Activated CD4-positive, alpha-beta T cell treated with anti-CD3 and anti-CD28 coated beads, Interleukin-2, amount 50 U/mL, for 16 hours (primary cell): ENCODE measurements around the gene RPS15.
"Not testable (repeated sequence)": the region's sequence is repeated elsewhere in the genome, so short reads cannot be mapped to it uniquely, and the experiment has no call there.

Experiments
- DNase-seq: peaks from one replicate; pipeline ENCODE4 v3.0.0-alpha.2; 2020

Gene RPS15

DNA sequence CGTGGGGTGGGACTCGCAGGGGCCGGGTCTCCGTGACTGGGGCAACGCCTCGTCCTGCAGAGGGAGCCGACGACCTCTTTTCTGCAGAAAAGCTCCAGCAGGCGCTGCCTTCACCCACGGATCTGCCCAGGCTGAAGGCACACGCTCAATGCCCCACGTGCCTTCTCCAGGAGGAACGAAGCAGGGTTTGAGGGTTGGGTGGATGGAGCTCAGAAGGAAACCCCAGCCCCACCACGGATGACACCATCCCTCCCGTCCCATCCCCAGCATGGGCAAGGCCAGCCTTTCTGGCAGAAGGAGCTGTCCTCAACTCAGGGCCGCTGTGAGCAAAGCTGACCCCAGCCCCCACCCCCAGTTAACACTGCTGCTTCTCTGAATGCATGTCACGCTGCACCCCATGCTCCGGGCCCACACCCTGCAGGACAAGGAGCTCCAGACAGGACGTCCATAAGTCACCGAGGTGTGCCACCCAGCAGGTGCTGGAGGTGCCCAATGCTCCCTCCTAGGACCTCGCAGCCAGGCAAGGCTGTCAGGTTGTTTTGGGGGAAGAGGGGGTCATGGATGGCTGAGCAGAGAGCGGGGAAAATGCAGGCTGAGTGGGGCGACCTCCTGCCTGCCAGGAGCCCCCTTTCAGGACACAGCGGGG, 33.4 kb downstream of the RPS15 start:
- no peak for DNase-seq

DNA sequence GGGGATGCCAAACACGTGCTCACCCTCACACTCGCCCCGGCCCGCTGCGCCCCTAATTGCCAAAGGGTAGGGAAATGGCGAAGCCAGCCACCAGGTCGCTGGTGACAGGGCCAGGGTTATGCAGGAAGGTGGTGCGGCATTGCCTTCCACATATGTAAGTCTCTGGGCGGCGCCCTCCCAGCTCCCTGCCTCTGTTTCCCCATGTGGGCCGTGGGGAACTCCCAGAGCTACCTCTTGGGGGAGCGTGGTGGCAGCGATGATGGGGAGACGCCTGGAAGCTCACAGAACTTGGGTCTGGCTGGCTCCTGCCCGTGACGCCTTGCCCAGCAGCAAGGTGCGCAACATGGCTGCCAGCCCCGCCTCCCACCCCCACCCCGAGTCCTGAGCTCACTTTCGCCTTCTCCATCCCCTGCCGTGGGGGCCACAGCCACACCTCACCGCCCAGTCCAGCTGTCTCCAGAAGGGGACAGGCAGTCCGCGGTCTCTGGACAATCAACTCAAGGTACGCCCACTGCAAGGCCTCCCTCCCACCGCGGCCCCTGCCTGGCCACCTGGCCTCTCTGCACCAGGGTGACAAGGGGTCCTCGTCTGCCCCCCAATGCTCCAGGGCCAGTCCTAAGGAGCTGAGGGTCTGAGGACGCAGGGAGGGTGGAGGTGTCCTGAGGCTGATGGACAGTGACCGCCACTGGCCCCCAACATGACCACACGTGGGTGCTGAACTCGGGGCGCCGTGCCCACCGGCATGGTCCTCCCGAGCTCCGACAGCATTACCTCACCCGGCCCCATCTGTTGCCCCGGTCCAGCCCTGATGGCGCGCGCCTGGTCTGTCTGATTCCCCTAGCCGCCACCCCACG, 34.3 kb downstream of the RPS15 start:
- no peak for DNase-seq

DNA sequence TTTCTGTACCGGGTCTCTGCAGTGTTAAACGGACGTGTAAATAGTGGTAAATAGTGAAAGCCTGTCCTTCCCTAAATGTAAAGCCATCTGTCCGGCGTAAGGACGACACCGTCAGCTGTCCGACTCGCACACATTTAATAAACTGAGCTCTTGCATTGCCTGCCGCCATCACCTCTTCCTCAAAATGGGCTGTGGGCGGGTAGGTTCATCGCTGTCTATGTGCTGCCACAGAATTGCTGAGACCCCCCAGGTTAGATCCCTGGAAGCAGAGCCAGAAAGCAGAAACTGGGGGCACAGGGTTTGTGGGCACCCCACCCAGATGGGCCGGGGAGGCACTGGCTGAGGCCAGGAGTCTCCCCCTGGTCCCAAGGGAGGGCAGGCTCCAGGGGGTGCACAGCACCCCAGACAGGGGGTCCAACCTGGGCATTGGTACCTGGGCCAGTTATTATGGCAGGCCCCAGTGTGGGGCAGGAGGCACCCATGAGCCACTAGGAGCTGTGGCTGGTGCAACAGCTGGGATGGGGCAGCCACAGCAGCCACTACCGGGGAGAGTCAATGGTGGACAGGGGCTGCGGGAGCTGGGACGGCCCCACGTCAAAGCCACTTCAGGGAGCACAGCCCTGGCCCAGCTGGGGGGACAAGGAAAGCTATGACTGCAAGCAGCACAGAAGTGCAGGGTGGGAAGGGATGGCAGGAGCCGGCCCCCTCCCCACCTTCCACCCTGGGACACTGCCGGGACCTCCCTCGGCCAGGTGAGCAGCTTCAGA, 35.1 kb downstream of the RPS15 start:
- DNase-seq, result no peak

DNA sequence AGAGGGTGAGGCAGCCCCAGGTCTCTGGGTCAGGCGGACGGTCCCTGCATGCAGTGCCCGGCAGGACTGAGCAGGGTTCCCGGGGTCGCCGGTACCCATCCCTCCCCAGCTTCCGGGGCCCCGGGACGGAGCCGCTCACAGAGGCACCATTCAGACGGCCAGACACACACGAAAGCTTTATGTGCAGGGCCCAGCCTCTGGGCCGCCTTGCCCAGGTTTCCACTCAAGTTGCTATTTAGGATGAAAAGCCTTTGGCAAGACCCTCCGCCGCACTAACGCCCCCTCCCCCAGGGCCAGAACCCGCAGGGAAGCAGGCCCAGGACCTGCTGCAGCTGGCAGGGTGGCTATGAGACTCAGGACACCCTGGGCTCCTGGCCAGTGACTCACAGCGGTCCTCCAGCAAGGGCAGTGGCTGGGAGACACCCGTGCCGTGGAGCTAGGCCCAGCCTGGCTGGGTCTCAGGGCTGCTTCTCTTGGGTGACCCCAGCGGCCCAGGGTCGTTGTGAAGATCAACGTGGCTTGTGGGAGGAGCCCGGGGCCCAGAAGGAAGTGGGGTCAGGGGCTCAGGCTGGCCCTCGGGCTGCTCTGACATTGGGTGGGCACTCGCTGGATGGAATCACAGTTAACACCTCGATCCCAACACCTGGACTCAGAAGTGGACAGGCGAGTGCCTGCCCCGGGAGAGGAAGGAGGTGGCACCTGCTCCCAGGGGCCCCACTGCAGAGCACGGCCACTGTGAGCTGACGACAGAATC, 36.0 kb downstream of the RPS15 start:
- DNase-seq, result no peak

DNA sequence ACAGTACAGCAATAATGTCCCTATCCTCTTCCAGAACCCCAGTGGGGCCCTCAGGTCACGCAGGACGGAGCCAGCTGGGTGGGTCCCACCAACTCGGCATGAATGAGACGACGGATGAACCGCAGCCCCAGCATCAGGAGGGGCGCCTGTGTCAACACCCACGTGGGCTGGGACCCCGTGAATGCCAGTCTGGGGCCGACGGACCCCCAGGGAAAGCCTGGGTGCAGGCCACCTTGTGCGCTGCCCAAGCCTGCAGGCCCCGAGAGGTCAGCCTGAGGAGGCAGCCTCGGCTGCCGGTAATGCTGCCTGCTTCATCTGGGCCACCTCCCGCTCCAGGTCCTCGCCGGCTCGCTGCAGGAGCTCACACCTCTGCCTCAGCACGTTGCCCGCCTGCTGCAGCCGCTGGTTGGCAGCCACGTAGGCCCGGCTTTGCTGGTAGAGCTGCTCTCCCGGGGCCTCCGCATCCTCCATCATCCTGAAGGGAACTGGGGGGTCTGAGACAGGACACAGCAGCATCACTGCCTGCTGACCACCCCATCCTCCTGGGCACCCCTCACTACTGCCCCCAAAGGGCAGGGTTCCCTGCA, 36.7 kb downstream of the RPS15 start:
- DNase-seq, result no peak

DNA sequence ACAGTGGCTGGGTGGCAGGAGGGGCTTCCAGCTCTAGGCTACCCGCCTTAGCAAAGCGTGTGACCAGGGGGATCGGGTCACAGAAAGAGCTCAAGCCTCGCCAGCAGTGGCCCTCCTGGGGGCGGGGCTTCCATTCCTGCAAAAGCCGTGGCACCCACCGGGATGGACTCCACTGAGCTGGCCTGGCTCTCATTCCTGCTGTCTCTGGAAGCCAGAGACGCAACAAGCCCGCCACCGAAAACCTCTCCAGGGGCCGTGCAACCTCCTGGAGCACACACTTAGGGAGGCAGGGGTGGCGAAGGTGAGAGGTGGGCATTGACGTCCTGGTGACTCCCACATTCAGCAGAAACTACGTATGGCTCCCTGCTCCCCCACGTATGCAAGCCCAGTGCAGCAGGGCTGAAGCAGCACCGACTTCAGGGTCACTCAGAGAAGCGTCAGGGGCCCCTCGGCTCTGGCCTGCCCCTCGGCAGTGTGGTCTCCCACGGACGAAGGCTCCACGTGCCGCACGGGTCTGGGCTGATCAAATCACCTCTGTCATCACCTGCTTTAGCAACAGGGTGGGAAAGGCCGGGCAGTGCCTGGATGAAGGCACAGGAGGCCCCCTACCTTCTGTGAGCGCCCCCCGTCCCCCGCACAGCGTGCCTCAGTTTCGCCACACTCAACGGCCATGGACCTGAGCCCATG, 37.7 kb downstream of the RPS15 start:
- DNase-seq, result no peak

DNA sequence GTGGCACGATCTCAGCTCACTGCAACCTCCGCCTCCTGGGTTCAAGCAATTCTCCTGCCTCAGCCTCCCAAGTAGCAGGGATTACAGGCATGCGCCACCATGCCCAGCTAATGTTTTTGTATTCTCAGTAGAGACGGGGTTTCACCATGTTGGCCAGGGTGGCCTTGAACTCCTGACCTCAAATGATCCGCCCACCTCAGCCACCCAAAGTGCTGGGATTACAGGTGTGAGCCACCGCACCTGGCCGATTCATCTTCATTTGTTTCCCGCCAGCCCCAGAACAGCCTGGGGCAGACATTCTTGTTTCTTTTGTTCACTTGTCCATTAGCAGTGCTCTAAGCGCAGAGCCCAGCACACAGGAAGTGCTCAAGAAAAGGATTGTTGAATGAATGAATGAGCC, 38.9 kb downstream of the RPS15 start:
- DNase-seq, result not testable (repeated sequence)

DNA sequence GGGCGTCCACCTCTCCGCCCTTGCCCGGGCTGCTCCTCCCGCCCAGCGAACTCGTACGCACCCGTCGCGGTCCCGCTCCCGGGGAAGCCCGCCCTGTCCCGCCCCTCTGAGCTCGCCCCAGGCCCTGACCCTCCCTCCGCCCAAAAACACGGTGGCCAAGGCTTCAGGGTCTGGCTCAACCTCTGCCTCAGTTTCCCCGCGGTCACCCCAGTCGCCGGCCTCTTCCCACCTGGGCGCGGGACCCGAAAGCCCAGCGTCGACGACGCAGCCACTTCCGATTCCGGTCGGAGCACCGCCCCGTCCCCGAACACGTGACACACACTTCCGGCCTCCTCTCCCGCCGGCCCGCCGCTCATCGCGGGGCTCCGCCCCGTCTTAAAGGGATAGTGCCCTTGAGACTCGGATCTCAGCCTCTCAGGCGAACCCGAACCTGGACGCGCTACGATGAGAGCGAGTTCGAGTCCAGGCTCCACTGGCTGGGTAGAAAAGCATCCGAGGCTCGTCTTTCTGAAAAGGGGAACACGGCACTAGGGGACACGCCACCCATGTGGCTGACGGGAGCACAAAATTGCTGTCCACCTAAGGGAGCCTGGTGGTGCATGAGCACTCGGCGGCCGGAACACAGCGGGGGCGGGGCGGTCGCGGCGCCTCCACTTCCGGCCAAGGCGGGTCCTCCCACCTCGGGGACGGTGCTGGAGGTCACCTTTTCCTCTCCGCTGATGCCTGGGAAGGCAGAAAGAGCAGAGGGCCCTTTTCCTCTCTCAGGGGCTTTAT, 40.9 kb downstream of the RPS15 start, which contains the start of gene C19orf25:
C19orf25 (minus strand) TSS at position 282 of the 774 bp plus-strand sequence. CDS start 312 bp downstream, outside the sequence.
- DNase-seq, result peak; percentile 97

DNA sequence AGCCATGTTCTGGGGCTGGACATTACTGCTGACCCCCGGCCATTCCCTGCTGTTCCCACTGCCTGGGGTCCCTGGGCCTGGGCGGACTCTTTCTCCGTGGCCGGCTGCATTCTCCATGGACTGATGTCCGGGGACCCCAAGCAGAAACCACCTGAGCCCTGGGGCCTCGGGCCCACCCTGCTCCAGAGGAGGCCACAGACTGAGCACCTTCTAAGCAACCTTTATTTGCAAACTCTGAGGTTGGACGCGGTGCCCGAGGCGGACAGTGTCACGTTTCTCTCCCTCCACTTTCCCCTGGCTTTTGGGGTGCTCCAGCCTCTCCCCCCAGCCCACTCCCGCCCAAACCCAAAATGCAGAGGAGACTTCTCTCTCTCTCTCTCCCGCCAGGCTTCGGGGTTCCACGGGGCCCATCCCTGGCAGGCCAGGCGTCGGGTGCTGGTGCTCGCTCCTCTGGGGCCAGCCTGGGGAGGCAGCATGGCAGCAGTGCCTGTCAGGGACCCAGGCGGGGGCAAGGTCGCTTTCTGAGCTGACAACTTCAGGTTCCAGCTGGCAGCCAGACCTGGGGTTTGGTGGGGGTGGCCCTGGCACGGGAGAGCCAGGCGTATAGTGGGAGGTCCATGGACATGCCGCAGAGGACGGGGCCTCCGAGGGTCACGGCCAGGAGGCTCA, 43.2 kb downstream of the RPS15 start:
- DNase-seq, result no peak

DNA sequence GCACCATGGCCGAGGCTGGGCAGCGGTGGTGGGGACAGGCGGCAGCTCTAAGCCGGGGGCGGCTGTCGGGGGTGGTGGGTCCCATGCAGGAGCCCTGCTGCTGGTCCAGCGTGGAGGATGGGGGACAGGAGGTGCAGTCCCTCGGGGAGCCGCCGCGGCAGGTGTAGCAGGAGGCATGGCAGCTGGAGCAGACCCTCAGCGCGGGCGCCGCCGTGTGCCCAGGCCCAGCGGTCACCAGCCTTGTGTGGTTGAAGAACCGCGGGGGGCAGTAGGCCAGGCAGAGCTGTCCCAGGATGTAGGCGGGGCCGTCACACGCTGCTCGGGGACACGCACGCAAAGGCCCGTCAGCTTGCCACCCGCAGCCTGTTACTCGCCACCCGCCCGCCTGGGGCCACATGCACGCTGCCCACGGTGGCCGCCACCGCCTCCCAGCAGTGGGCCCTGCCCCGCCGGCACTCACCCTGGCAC, 43.7 kb downstream of the RPS15 start:
- no peak for DNase-seq

DNA sequence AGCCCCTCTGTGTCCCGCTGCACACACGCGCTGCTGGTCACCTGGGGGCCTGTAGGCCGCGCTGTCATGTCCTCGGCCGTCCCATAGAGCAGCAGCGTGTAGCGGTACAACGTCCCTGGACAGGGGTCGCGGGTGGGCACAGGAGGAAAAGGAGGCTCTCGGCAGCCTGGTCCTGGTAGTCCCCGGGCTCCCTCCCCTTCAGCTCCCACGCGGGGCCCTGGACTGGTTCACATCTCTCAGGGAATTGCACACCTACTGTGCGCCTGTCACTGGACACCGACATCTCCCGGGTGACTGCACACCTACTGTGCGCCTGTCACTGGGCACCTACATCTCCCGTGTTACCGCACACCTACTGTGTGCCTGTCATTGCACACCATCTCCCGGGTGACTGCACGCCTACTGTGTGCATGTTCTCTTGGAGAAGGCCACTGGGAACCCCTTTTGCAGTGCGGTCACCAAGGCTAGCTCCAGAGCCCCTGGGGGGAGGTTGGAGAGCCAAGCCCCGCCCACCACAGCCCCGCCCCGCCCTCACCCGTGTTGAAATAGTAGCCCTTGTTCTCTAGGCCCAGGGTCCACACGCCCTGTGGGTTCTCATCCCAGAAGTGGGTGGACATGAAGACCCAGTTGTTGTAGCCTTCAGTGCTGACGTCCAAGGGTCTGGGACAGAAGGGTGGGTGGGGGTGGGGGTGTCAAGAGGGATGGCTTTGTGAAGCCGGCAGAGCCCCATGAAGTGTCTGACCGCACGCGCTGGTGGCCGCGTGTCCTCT, 44.4 kb downstream of the RPS15 start:
- DNase-seq, result no peak

DNA sequence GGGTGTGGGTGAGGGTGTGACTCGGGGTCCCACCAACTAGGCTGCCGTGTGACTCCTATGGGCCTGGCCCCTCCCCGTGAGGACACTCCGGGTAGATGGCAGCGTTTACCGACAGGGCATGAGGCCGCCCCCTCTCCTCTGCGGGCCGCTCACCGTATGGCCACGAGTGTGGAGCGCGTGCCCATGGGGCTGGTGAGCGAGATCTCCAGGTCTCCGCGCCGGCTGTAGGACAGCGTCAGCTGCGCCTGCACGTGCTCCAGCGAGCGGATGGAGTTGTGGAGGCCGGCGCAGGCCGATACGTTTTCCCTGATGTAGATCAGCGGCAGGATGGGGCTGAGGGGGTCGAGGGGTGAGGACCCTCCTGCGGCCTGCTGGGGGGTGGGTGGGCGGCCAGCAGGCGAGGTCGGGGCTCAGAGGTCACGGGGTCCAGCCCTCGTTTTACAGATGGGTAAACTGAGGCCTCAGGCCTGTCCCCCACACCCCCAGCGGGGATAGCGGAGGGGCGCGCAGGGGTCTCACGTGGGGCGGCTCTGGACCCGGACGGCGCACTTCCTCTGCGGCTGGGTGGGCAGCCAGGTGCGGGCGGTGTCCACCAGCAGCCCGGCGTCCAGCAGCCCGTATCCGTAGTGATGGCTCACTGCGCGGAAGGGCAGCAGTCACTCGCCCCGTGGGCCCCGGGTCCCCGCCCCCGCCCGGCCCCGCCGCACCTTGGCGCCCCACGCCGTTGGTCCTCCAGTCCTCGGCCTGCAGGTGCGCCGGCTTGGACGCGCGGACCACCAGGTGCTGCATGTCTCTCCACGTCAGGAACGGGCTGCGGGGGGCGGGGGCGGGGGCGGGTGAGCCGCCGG, 45.2 kb downstream of the RPS15 start:
- DNase-seq, result no peak

DNA sequence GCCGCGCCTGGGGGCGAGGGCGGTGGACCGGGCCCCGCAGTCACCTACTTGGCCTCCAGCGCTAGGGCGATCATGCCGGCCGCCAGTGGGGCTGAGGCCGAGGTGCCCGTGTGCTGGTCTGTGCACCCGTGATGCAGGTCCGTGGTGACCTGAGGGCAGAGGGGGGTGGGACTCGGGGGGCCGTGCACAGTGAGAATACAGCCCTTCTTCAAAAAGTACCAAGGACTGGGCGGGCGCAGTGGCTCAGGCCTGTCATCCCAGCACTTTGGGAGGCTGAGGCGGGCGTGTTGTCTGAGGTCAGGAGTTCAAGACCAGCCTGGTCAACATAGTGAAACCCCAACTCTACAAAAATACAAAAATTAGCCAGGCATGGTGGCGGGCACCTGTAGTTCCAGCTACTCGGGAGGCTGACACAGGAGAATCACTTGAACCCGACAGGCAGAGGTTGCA, 45.8 kb downstream of the RPS15 start:
- no peak for DNase-seq

DNA sequence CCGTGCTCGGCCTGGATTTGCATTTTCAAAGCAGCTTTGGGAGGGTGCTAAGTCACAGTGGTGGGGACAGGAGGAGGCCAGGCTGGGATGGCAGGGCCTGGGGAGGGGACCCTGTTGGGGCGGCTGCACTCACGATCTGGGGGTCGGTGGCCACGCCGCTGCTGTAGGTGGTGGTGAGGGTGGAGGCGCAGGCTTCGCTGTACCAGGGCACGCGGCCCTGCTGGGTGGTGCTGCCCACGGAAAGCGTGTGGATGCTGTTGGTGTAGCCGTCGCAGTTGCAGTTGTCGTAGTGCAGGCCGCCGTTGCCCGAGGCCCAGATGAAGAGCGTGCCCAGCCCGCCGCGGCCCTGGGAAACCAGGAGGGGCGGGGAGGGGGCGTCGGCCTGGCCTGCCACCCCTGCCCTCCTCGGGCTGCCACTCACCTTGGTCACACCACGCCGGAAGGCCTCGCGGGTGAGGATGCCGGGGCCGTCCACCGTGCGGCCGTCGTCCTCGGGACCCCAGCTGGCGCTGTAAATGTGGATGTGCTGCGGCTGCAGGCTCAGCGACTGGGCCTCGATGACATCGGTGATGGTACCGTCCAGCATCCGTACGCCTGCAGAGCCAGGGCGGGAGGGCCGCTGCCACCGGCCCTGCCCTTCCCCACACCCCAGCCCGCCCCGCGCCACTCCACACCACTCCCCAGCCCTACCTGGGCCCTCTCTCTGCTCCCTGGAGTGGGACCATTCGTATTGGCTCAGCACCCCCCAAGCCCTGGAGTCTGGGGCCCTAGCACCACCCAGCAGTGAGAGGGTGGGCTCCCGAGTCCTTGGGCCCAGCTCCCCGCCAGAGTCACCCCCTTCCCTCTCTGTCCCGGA, 48.8 kb downstream of the RPS15 start:
- DNase-seq, result no peak

DNA sequence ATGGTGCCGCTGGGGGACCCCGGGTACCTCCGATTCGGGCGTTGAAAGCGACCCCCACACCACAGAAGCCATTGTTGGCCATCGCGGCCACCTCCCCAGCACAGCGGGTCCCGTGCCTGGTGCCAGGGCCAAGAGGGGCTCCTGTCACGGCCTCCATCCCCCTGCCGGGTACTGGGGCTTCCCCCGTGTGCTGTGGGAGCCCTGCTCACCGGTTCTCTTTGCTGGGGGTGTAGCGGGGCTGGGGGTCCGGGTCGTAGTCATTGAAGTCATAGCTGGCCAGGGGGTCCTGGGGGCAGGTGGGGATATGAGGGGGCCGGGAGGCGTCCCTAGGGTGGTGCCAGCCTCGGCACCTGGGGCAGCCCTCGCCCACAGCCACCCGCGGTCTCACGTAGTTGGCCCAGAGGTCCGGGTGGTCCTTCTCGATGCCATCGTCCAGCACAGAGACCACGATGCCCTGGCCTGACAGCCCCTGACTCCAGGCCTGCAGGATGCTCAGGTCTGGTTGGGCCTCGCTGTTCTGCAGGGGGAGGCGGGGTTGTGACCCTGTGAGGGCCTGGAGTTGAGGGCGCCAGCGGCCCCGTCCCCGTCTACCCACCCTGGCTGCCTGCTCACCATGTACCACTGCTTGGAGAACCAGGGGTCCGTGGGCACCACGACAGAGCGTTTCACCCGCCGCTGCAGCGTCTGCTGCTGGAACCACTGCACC, 49.5 kb downstream of the RPS15 start:
- no peak for DNase-seq

DNA sequence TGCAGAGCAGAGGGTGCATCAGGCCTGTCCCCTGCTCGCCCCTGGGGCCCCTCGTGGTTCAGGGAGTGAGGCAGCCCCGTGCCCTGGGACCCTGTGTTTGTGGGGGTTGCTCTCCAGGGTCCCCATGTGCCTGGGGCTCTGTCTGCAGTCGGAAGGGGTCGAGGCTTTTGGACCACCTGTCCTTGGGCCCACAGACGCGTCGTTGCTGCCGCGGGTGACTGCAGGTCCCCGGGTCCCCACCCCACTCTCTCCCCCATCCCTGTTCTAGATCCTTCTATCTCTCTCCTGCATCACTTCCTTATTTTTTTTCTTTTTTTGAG, 50.0 kb downstream of the RPS15 start:
- no peak for DNase-seq
